ENCODE measurements around the gene TMEM145. TPM values are rescaled to one million over a fixed set of nuclear protein-coding genes. Genes with fewer than 3 reads are reported as not detected.
"Not testable (repeated sequence)": the region's sequence is repeated elsewhere in the genome, so short reads cannot be mapped to it uniquely, and the experiment has no call there.

TMEM145 gene
- total RNA-seq, 6 donors from 2014 or later = 0.34 to 0.79 (median 0.49) TPM; not detected in 3

GRCh38 chr19:42328106-42328505 is 15.0 kb downstream of the TMEM145 start:
- no peaks in the 10 kb centered on the region for H3K9me3 ChIP-seq
- H3K4me1 ChIP-seq = peaks cover 23 to 43% (median 26%) of the 10 kb centered on the region in 4 donors
- no peak overlapping the region for H3K4me3 ChIP-seq
- 78 to 86% methylated on average over 1 of the region's 1 CpG for WGBS, 2 donors
- no peaks in the 10 kb centered on the region for H3K36me3 ChIP-seq
- TF ChIP-seq CTCF (IDR thresholded peaks at IDR 0.05) (no peak), POLR2A (IDR thresholded peaks at IDR 0.05) (no peak), EP300 (IDR thresholded peaks at IDR 0.05) (no peak), POLR2AphosphoS5 (IDR thresholded peaks at IDR 0.05) (no peak)
- no peak for ATAC-seq (ENCODE audit: low FRiP score in 2 of 2)
- DNase-seq = no peak
- H3K27ac ChIP-seq = no peak overlapping the region
- H3K27me3 ChIP-seq = peaks cover 0 to 17% (median 15%) of the 10 kb centered on the region in 4 donors

- Histone ChIP-seq H3K27me3 (peaks cover 0 to 10% (median 10%) of the 10 kb centered on the region in 4 donors), H3K4me1 (peaks cover 23 to 38% (median 25%) of the 10 kb centered on the region in 4 donors), H3K36me3 (peaks cover 0 to 5% (median 2%) of the 10 kb centered on the region in 4 donors), H3K9me3 (no peaks in the 10 kb centered on the region), H3K4me3 (no peak overlapping the region), H3K27ac (no peak overlapping the region)
- TF ChIP-seq EP300 (IDR thresholded peaks at IDR 0.05) (no peak), POLR2A (IDR thresholded peaks at IDR 0.05) (no peak), POLR2AphosphoS5 (IDR thresholded peaks at IDR 0.05) (no peak)
- DNase-seq (no peak), ATAC-seq (ENCODE audit: low FRiP score in 2 of 2) (no peak)
- 88 to 89% methylated on average over 2 of the region's 2 CpGs for WGBS, 2 donors
These were observed 15.7 kb downstream of the TMEM145 start for GRCh38 chr19:42328854-42329253.

- Histone ChIP-seq H3K4me3 (no peak overlapping the region), H3K27ac (no peak overlapping the region), H3K4me1 (peaks cover 11 to 24% (median 14%) of the 10 kb centered on the region in 4 donors), H3K36me3 (peaks cover 0 to 11% (median 4%) of the 10 kb centered on the region in 4 donors), H3K27me3 (no peaks in the 10 kb centered on the region), H3K9me3 (no peaks in the 10 kb centered on the region)
- DNase-seq (no peak), ATAC-seq (ENCODE audit: low FRiP score in 2 of 2) (no peak)
- TF ChIP-seq EP300 (IDR thresholded peaks at IDR 0.05) (no peak), CTCF (IDR thresholded peaks at IDR 0.05) (no peak), POLR2AphosphoS5 (IDR thresholded peaks at IDR 0.05) (no peak), POLR2A (IDR thresholded peaks at IDR 0.05) (no peak)
- 58 to 76% methylated on average over 2 of the region's 2 CpGs for WGBS, 2 donors
These were observed 17.2 kb downstream of the TMEM145 start for GRCh38 chr19:42330241-42330711.

- H3K27me3 ChIP-seq; DNase-seq; H3K27ac ChIP-seq; H3K9me3 ChIP-seq; H3K4me3 ChIP-seq; ATAC-seq (ENCODE audit: low FRiP score in 2 of 2): not testable (repeated sequence)
- WGBS, 2 donors = 75 to 88% methylated on average over 3 of the region's 3 CpGs
- Histone ChIP-seq H3K4me1 (peaks cover 6 to 19% (median 11%) of the 10 kb centered on the region in 4 donors), H3K36me3 (peaks cover 0 to 20% (median 6%) of the 10 kb centered on the region in 4 donors)
These were observed 18.2 kb downstream of the TMEM145 start for GRCh38 chr19:42331333-42331732.

DNA sequence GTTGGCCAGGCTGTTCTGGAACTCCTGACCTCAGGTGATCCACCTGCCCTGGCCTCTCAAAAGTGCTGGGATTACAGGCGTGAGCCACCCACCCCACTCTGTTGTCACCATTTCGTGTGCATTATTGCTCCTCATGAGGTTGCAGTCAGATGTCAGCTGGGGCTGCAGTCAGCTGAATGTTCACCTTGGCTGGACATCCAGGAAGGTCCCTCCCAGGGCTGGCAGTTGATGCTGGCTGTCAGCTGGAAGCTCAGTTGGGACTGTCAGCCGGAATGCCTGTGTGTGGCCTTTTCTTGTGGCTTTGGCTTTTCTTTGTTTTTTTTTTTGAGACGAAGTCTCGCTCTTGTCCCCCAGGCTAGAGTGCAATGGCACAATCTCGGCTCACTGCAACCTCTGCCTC is 18.9 kb downstream of the TMEM145 start:
- ATAC-seq (ENCODE audit: low FRiP score in 2 of 2) = no peak

GRCh38 chr19:42333018-42333417 is 19.9 kb downstream of the TMEM145 start:
- 94 to 100% methylated on average over 2 to 3 of the region's 3 CpGs for WGBS, 2 donors
- no peak overlapping the region for H3K27ac ChIP-seq
- H3K9me3 ChIP-seq = no peaks in the 10 kb centered on the region
- H3K36me3 ChIP-seq = peaks cover 0 to 29% (median 12%) of the 10 kb centered on the region in 4 donors
- DNase-seq (no peak), ATAC-seq (ENCODE audit: low FRiP score in 2 of 2) (no peak)
- no peak for TF ChIP-seq EP300 (IDR thresholded peaks at IDR 0.05)
- no peak for TF ChIP-seq POLR2AphosphoS5 (IDR thresholded peaks at IDR 0.05)
- no peak for TF ChIP-seq CTCF (IDR thresholded peaks at IDR 0.05)
- no peak for TF ChIP-seq POLR2A (IDR thresholded peaks at IDR 0.05)
- H3K4me1 ChIP-seq = peaks cover 0 to 3% (median 0%) of the 10 kb centered on the region in 4 donors
- H3K4me3 ChIP-seq = no peak overlapping the region
- H3K27me3 ChIP-seq = no peaks in the 10 kb centered on the region

More for the DNA sequence above, 18.9 kb downstream of the TMEM145 start:
- H3K36me3 ChIP-seq = peaks cover 0 to 27% (median 11%) of the 10 kb centered on the region in 4 donors
- TF ChIP-seq POLR2A (IDR thresholded peaks at IDR 0.05) (no peak), POLR2AphosphoS5 (IDR thresholded peaks at IDR 0.05) (no peak), EP300 (IDR thresholded peaks at IDR 0.05) (no peak)
- no peak for DNase-seq
- H3K9me3 ChIP-seq = no peaks in the 10 kb centered on the region
- no peak overlapping the region for H3K4me3 ChIP-seq
- no peak overlapping the region for H3K27ac ChIP-seq
- 88 to 95% methylated on average over 5 to 6 of the region's 6 CpGs for WGBS, 2 donors
- peaks cover 0 to 12% (median 5%) of the 10 kb centered on the region in 4 donors for H3K4me1 ChIP-seq
- H3K27me3 ChIP-seq = no peaks in the 10 kb centered on the region

Measured in upper lobe of left lung (tissue), 6 donors.